PC-3 (cell line): ENCODE results near the gene ARL2BP.

Experiments used
- CTCF ChIP-seq: fragments of 300-600 bp; sonication (generic); conservative IDR thresholded peaks from 2 replicates; pipeline ENCODE4 v1.5.1; 2017; ENCODE audit warnings: antibody characterized with exemption, low read depth, mild to moderate bottlenecking, low read length
- EZH2 ChIP-seq: fragments of 300-600 bp; sonication (generic); IDR thresholded peaks from one replicate; pipeline ENCODE4 v1.6.1; 2017; ENCODE audit warnings: antibody characterized with exemption, mild to moderate bottlenecking, low read length; ENCODE audit not compliant: unreplicated experiment
- EZH2phosphoT487 ChIP-seq: fragments of 300-600 bp; sonication (generic); IDR thresholded peaks from 2 replicates; pipeline ENCODE4 v1.6.1; 2018; ENCODE audit warnings: mild to moderate bottlenecking, antibody characterized with exemption, low read length, borderline replicate concordance

GRCh38 chr16:57224651-57225335 is 20.3 kb upstream of the ARL2BP start:
- TF ChIP-seq CTCF = no peak
- TF ChIP-seq EZH2phosphoT487 = no peak
- TF ChIP-seq EZH2 = no peak
